Subcutaneous adipose tissue (tissue), 4 donors: ENCODE measurements around the gene UMPS. TPM values are rescaled to one million over a fixed set of nuclear protein-coding genes. Genes with fewer than 3 reads are reported as not detected.

ENCODE experiments used
- total RNA-seq, 4 donors: library from RNA; depleted of rRNA; stranded (reverse); fragments of >200 nt; gene quantifications; one replicate each; pipeline ENCODE4 v1.1.0, GENCODE V29; 2016
- TF ChIP-seq, protein P1 (sequence below): fragments of 450-650 bp; IDR thresholded peaks from one replicate; pipeline ENCODE4 v1.5.1; 2016; ENCODE audit warnings: low read depth, mild to moderate bottlenecking, control low read depth, antibody characterized with exemption, moderate library complexity

UMPS gene
- total RNA-seq, 4 donors from 2014 or later = 17.0 to 244 (median 20.7) TPM

DNA sequence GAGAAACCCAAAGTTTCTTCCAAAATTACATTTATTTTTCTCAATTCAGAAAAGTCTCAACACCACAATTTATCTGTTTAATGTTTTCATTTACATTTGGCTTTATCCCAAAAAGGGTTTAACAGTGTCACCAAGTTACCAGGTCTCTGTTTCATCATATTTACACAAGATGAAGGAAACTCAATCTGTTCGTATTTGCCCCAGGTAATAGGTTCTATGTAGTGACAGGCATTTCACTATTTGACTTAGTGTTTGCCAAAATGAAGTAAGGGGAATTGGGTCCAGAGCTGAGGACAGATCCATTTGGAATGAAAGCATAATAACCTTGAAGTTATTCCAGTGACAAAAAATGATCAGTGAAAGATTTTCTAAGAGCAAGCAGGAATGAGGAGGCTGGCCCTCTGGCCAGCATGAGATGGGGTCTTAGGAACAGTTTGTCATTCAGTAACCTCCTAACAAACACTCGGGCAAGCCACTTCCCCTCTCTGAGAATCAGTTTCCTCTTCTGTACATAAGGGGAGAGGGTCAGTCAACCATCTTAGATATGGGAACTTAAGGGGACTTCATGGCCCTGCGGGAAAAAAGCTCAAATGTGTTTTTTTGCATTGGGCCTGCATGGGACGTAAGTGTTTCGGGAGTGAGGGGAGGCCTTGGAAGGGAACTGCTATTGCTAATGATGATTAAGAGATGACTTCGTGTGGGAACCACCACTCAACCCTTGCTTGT is 31.8 kb downstream of the UMPS start:
- TF ChIP-seq, protein P1, sequence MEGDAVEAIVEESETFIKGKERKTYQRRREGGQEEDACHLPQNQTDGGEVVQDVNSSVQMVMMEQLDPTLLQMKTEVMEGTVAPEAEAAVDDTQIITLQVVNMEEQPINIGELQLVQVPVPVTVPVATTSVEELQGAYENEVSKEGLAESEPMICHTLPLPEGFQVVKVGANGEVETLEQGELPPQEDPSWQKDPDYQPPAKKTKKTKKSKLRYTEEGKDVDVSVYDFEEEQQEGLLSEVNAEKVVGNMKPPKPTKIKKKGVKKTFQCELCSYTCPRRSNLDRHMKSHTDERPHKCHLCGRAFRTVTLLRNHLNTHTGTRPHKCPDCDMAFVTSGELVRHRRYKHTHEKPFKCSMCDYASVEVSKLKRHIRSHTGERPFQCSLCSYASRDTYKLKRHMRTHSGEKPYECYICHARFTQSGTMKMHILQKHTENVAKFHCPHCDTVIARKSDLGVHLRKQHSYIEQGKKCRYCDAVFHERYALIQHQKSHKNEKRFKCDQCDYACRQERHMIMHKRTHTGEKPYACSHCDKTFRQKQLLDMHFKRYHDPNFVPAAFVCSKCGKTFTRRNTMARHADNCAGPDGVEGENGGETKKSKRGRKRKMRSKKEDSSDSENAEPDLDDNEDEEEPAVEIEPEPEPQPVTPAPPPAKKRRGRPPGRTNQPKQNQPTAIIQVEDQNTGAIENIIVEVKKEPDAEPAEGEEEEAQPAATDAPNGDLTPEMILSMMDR = no peak

DNA sequence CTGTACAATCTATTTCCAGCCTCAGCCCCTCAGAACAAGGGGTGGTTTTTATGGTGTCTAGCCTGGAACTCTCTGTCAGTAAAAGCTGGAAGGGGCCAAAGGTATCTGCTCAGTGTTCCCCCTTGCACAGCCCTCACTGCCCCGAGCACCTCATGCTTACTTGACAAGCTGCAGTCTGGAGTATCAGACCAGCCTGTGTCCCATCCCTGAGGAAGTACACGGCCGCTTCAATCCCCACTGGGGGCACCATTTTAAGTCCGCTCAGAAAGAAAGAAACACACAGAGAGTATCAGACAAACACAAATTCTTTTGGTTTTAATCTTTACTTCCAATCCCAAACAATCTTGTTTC is 32.4 kb downstream of the UMPS start:
- TF ChIP-seq, protein P1 = no peak

DNA sequence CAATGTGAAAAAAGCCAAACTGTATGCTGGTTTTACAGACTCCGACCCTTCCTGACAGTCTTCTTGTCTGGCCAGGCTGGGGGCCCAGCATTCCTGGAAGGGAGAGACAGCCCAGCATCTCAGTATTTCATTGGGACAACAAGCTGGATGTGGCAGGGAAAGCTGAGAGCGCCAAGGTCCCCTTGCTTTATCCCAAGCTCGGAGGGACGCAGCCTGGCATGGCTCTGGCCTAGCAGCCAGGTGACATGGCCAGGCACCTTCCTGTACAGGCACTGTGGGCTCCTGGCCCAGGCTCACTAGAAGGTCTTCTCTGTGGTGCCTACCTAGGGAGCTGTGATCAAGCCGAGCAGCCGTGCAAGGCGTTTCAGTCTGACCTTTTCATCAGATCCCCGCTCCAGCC is 33.0 kb downstream of the UMPS start:
- TF ChIP-seq, protein P1 = no peak

DNA sequence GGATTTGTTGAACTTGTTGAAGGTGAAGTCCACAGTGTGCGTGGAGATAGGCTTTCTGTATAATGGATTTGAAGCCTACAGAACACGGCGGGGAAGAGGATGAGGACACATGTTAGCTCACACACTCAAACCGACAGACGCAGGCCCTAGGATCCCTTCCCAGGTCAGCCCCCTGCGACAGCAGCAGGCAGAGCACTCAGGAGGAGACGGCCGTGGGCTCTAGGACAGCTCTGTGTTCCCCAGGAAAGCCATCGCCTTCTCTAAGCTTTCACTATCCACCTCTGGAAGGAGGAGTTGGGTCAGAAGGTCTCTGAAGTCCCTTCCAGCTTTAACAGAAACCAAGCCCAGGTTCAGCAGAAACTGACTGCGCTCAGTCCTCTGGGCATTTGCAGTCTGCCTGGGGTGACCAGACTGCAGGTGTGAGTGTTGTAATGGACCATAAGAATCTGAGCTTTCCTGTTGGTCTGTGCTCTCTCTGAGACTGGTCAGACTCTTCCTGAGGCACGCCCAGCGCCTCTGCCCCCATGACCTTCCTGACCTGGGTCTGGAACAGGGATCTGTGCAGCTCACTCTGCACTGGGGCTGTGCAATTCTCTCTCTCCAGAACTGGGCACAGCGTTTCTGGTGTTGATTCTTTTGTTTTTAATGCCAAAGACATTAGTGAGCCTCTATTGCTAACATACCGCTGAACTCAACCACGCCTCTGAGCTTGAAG is 33.5 kb downstream of the UMPS start:
- TF ChIP-seq, protein P1 = no peak

DNA sequence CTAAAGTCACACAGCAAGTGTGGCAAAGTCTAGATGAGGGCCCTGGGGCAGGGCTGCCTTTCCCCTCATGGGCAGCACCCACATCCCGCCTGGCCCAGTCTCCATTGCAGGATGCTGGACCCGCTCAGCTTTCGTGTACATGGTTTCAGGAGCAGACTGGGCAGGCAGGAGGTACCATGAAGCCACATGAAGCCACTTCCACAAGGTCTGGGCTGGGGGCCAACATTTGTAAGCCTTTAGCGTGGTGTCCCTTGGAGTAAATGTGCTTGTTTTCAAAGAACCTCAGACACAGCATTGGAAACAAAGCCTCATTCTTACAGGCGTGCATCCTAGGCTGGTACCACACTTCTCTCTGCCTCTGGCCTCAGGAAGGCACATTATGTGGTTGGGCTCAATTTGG is 34.5 kb downstream of the UMPS start:
- TF ChIP-seq, protein P1 = no peak

DNA sequence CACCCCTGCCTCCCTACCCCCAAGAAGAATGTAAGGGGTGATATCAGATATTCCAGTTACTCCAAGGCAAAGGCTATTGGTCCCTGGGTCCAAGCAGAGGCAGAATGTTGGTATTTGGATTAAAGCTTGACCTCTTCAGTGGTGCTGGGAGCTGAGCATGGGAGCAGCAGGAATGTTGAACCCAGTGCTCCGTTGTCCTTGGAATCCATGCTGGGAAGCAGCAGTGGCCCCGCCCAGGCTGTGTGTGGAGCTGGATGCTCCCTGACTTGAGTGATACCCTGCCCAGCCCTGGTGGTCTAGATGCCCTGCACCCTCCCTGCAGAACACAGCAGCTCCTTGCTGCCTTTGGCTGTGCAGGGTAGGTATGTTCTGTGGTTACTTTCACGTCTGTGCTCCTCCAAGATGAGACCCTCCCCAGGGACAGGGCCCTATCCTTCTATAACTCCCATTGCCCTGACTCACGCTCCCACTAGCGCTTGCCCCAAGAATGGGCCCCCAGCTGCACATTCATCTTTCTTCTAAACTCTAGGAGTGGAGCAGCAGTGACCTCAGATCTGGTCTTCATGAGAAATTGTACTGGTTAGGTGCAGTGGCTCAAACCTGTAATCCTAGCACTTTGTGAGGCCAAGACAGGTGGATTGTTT is 35.1 kb downstream of the UMPS start:
- TF ChIP-seq, protein P1 = no peak
